HG02943 (cell line): ENCODE data around the gene RASSF6.
"Not testable (repeated sequence)": the region's sequence is repeated elsewhere in the genome, so short reads cannot be mapped to it uniquely, and the experiment has no call there.

Experiments
- ATAC-seq: cut with Tn5 transposase; IDR thresholded peaks from one replicate; pipeline ENCODE4 v1.9.1; 2021; ENCODE audit warnings: mild to moderate bottlenecking, low read depth, moderate library complexity; ENCODE audit not compliant: unreplicated experiment

Gene RASSF6, protein sequence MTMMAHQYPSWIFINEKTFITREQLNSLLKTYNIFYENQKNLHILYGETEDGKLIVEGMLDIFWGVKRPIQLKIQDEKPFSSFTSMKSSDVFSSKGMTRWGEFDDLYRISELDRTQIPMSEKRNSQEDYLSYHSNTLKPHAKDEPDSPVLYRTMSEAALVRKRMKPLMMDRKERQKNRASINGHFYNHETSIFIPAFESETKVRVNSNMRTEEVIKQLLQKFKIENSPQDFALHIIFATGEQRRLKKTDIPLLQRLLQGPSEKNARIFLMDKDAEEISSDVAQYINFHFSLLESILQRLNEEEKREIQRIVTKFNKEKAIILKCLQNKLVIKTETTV

DNA sequence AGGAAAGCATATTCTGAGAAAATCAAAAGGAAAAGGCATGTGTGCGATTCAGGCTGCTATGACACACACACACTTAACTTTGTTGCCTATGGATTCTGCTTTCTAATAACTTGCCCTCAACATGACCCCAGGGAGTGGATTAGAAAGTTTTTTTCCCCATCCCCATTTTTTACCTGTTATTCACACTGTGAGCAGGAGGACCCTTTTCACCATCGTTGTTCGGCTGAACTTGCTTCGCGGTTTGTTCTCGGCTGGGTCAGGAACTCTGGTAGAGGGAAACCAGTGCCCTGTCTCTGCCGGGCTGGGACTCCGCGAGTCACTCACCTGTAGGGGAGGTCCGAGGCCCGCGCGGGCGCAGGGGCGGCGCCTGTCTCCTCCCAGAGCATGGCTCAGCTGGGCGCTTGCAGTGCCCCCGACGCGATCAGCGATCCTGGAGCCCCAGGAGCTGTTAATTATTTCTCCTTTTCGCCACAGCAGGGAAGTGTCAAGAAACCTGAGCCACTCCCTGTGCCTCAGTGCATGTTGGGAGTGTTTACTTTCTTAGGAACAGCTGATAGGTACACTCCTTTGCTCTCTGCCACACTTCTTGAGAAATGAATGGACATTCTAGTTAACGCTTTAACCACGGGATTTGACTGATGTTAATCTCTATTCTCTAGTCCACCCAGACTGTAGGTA lies at the start of gene RASSF6:
Gene RASSF6 (minus strand): TSS at position 322 of the 678 bp plus-strand sequence. CDS start 8,641 bp downstream, outside the sequence.
- ATAC-seq = peak; percentile 90

DNA sequence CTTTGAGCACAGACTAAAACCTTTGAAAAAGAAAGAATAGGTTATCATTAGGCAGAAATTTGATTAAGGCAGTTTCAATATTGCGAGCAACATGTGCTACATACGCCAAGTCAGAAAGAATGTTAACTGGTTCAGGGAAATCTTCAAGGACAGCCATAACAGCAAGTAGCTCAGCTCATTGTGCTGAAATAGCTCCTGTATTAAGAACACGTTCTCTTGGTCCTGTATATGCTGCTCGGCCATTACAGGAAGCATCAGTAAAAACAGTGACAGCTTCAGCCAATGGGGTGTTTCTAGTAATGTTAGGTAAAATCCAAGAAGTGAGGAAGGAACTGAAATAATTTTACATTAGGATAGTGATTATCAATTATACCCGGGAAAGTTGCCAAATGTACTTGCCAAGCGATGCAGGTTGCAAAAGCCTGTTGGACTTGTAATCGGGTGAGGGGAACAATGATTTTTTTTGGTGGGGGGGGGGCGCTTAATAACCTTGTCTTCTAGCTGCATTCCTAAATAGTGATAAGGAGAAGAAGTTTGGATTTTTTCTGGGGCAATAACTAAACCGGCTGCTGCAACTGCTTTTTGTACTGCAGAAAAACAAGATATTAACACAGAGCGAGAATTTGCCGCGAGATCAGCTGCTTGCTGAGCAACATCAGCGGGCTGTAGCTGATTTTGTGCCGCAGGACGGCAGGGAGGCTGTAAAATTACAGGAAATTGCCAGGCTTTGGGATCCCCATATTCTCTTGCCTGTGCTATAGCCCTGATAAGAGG lies 49.4 kb upstream of the RASSF6 start:
- no peak for ATAC-seq

DNA sequence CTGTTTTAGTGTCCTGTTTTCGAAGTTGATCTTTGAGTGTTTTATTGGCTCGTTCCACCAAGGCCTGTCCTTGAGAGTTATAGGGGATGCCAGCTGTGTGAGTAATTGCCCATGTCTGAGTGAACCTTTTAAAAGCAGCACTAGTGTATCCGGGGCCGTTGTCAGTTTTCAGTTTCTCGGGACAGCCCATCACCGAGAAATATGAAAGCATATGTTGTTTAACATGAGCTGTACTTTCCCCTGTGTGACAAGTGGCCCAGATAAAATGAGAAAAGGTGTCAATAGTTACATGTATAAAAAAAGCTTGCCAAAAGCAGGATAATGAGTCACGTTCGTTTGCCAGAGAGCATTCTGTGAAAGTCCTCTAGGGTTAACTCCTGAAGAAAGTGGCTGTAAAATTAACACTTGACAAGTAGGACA lies 48.6 kb upstream of the RASSF6 start:
- ATAC-seq = no peak

DNA sequence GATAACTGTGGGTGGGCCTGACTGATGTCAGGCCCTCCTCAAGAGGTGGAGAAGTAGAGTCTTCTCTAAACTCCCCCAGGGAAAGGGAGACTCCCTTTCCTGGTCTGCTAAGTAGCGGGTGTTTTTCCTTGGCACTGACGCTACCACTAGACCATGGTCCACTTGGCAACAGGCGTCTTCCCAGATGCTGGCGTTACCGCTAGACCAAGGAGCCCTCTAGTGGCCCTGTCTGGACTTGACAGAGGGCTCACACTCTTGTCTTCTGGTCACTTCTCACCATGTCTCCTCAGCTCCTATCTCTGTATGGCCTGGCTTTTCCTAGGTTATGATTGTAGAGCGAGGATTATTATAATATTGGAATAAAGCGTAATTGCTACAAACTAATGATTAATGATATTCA lies 45.7 kb upstream of the RASSF6 start:
- ATAC-seq = not testable (repeated sequence)

DNA sequence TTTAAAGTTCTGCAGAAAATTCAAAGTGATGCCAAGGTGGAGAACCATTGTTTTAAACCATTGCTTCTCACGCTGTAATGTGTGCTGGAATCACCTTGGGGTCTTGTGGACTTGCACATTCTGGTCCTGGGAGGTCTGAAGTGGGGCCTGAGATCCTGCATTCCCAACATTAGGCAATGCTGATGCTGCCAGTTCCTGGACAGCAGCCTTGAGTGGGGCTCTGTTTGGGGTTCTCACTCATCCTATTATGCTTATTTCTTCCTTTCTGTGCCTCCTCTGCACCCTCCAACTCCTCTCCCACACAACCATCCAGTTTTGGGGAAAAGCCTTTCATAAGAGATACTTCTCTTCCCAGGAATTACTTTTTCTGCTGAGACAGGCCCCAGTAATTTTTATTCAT lies 44.2 kb upstream of the RASSF6 start:
- no peak for ATAC-seq

DNA sequence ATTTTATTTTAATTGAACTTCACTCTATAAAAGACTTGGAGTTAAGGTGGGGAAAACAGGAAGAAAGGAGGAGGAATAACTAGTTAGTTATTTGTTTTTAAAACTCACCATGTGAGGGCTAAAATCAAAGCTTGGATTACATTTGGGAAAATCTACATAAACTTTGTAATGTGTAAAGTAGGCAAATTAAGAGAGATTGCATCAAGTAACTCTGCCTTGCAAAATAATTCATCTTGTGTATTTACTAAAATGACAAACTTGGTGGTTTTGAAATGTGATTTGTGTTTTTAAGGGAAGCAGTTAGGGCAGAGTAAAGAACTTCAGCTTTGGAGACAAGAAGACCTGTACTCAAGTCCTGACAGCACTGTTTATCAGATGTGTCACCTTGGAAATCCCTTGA lies 43.3 kb upstream of the RASSF6 start:
- ATAC-seq = no peak

DNA sequence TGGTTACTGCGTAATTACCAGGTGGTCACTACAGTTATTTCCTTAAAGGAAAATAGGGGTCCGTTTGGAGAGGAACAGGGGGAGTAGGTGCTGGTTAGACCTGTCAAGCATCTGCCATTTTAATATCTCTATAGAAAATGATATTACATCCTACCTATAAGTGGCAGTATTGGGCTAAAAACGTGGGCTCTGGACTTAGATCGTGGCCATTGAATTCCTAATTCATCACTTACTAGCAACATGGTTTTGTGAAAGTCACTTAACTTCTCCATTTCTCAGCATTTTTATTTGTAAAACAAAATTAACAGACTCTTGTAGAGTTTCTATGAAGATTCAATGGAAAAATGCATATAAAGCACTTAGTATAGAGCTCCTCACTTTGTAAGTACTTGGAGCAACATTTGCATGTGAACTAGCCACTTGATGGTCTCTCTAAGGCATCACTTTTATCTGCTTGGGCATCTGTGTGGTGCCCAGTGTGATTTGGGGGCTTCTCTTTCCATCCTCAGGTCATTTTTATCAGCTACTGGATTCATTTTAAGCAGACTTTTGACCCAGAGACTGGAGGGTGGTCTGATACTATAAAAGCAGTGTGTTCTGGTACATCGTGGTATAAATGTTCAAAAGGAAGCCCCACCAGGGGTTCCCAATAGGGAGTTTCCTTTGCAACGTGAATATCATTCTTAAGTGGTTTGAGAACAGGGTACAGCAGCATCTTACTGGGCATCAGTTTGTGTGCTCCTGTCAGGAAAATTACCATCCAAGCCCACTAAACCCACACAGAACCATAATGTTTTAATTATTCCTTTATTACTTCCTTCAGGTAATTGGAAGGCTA lies 42.7 kb upstream of the RASSF6 start:
- ATAC-seq = no peak

DNA sequence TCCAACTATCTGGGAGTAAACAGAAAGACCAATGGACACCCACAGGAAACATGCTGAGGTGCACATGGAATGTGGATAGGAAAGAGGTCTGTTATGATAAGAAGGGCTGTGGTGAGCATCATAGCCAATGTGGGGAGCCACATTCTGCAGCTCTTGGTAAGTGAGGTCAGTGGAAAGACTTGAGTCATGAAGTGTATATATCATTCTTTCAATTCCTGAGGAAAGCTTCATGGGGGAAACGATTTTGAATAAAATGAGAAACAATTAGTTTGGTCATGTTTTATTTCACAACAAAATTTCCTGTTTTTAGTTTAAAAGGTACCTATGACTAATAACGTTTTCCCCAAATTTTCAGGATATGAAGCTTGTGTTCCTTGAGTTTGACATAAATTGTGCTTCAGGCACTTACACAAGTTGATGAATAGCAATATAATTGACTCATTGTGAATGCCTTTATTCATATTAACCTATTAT lies 41.4 kb upstream of the RASSF6 start:
- ATAC-seq = no peak

DNA sequence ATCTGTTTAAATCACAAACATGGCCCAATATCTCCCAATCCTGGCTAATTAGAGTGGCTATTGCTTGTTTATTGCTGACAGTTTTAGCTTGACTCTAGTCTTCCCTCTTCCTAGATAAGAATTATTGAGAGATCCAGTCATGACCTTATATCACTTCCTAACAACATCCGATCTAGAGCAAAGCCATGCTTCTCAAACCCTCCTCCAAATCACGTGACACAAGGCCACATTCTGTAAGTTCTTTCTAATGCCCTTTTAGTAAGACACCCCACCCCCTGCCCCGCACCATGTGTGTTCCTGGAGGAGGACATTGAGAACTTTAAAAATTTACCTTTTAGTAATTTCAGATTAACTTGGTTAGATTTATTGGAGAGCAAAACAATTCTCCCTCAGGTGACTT lies 40.6 kb upstream of the RASSF6 start:
- ATAC-seq = no peak

DNA sequence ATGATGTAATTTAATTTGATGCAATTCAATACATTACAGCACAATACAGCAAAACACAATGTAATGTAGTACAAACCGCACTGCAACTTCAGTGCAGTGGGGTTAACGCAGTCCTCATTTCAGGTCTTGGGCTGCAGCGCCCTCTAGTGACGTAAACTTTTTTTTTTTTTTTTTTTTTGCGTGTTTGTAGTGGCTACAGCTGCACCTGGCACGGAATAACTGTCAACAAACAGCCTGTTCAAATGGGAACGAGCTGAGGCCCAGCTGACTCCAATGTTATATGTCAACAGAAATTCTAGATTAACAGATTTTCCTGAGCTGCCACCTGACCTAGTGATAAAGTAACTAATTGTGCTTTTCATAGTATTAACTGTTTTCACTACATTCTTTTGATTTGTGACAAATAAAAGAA lies 33.5 kb upstream of the RASSF6 start:
- peak; percentile 77 for ATAC-seq

DNA sequence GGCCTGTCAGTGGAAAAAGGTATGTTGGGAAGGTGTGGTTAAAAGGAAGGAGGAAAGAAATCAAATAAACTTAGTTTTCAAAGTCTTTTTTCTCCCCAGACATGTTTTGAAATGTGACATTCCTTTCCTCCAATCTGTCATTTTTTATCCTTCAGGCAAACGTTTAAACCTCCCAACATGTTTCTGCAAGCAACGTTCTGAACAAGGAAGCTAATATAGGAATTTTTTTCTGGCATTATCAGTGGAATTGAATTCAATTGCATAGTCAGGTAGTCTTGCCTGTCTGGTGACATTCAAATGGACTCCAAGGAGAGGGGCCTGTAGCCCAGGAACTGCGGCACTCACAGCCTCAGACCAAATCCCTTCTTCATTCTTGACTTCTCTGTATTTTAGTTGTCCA lies 30.0 kb upstream of the RASSF6 start:
- ATAC-seq = no peak

DNA sequence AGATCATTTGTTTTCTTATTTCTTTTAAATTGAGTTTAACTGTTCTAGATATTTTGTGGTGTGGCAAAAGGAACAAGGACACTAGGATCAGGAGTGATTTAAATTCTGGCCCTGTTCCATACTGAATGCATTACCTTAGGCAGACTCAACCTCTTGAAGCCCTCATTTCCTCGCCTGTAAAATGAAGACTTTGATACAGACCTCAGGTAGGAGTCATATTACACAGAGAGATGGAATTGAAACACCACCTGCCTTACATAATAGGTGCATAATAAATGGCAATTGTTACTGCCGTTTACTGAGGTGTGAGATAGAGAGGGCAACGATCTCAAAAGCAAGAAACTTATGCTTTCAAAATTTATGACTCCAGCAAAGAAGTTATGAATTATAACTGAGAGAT lies 28.2 kb upstream of the RASSF6 start:
- no peak for ATAC-seq

DNA sequence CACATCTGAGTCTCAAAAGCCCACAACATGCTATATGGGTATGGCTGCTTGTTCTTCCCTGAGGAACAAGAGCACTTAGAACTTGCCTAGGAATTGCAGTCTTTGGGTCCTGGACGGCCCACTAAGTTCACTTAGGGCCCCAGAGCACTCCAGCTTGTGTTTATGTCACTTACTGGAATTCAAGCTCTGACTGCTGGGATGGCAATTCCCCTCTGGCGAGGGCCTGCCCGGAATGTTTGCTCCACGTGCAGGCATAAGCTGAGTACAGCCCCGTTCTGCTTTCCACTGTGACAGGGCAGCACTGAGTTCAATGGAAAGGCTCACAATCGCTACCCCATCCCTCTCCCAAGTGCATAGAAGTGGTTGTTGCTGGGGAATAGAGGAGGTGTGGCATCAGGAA lies 25.9 kb upstream of the RASSF6 start:
- ATAC-seq = no peak

DNA sequence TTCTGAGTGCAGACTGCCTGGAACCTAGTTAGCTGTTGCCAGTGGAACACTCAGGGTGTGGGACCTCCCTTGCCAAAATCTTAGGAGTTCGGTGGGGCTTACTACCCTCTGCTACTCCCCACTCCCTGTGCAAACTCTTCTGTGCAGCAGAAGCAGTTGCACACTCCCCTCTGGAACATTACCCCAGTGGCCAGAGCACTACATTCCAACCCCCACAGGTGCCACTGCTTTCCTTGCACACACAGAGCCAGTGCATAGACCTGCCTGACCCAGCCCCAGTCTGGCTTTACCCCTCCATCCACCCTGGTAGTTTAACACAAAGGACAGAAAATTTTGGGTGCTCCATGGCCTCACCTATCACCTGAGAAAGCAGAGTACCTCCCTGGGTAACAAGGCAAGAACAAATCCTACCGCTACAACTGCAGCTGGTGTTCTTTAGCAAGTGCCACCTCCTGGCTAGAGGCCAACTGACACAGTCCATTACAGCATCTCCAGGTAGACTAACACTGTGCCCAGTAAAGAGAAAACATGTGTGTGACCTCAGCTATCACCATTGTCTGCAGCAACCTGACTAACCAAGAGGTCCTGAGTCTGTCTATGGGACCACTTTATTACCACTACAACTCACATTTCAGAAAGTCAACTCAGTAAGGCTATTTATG lies 11.5 kb upstream of the RASSF6 start:
- no peak for ATAC-seq

DNA sequence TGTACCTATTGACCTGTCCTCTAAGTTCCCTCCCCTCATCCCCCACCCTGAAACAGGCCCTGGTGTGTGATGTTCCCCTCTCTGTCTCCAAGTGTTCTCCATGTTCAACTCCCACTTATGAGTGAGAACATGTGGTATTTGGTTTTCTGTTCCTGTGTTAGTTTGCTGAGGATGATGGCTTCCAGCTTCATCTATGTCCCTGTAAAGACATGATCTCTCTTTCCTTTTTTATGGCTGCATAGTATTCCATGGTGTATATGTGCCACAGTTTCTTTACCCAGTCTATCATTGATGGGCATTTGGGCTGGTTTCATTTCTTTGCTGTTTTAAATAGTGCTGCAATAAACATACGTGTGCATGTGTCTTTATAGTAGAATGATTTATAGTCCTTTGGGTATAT lies 8.6 kb upstream of the RASSF6 start:
- ATAC-seq = not testable (repeated sequence)

DNA sequence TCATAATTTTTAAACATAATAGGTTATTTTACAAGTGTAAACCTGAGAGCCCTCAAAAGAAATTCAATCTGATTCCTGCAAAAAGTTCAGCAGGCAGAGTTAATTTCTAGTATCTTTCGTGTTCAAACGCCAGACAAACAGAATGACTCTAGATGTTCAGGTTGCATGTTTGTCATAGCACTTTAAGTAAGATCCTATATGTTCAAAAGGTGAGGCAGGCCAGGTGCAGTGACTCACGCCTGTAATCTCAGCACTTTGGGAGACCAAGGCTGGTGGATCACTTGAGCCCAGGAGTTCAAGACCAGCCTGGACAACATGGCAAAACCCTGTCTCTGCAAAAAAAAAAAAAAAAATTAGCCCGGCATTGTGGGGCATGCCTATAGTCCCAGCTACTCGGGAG lies 1.1 kb upstream of the RASSF6 start:
- ATAC-seq = no peak

DNA sequence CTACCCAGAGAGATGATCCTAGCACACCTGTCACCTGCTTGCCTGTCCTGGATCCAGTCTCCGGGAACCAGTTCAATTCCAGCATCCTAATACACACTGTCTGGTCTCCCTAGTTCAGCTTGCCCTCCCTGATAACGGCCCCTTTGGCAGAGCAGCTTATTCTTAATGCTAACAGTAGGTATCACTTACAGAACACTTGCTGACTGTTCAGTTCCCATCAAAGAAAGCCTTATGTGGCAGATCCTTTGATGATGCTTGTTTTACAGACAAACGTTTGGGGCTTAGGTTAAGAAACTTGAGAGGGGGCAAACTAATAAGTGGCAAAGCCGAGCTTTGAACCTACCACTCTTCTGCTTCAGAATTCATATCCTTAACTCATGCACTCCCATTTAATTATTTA lies 890 bp downstream of the RASSF6 start:
- ATAC-seq = no peak

DNA sequence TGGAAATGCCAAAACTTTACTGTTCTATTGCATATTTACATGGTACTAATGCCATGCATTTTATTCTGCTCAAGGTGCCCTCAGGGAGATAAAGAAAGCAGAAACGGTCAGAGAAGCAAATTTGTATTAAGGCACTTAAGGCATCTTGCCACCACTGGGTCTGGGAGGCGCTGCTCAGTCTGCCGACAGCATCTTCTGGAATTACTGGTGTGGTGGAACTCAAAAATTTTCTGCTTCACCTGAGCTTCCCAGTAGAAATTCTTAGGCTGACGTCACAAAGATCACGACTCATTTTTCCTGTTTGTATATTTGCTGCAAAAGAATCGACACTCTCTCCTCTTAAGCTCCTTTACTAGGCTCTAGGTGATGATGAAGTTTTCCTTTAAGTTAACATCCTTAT lies 3.0 kb downstream of the RASSF6 start:
- no peak for ATAC-seq

DNA sequence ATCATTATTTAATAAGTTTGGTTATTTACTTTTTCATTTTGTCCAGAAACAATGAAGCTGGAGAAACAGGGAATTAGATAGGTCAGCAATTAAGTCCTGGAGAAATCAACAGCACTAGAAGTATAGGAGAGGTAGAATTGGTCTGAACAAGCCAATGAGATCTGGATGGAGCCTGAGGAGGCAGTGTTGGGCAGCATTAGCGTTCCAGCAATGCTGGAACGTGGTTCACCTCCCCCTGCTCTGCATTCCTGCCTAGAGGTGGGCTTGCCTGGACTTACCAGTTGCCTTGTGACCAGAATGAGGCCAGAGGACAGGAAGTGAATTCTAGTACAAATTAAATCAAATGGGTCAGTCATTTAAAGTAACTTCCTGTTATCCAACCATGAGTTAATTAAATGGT lies 4.6 kb downstream of the RASSF6 start:
- no peak for ATAC-seq

DNA sequence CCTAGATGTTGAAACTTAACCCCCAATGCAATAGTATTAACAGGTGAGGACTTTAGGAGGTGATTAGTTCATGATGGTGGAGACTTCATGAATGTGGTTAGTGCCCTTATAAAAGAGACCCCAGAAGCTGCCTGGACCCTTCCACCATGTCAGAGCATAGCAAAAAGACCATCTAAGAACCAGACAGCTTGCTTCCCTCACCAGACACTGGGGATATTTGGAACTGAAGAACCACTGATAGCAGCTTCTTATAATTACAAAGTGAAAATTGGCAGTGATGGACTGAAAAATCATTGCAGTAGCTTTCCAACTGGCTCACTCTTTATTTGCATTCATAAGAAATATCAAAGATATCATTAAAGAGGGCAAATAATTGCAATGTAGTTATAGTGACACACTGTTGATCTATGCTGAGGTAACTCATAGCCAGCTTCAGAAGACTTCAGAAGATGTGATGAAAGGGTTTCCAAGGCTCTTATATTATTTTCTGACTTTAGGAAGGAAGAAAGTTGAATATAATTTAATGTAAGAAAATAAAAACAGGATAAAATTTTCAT lies 5.8 kb downstream of the RASSF6 start:
- no peak for ATAC-seq
